NK-92 treated with Interleukin-12 subunit alpha and Interleukin-12 subunit beta, amount 100 ng/mL, for 24 hours (cell line): ENCODE data around the gene ADGRG6.

Experiments
- DNase-seq: peaks from one replicate; lab custom pipeline; 2025; lab: John Stamatoyannopoulos, UW

ADGRG6 gene

GRCh38 chr6:142291512-142291911, 10.3 kb upstream of the ADGRG6 start:
- no peak for DNase-seq

GRCh38 chr6:142292166-142292924, 9.5 kb upstream of the ADGRG6 start:
- DNase-seq, result no peak

- DNase-seq, result no peak
Observed at GRCh38 chr6:142293121-142293520, 8.7 kb upstream of the ADGRG6 start.

- no peak for DNase-seq
Observed at GRCh38 chr6:142294679-142295078, 7.1 kb upstream of the ADGRG6 start.

GRCh38 chr6:142296975-142297604, 4.7 kb upstream of the ADGRG6 start:
- no peak for DNase-seq

- DNase-seq, result no peak
Observed at GRCh38 chr6:142297605-142297995, 4.2 kb upstream of the ADGRG6 start.

GRCh38 chr6:142297996-142298753, 3.6 kb upstream of the ADGRG6 start:
- no peak for DNase-seq

GRCh38 chr6:142300302-142300701, 1.5 kb upstream of the ADGRG6 start:
- no peak for DNase-seq

- no peak for DNase-seq
Observed at GRCh38 chr6:142300758-142301650, 803 bp upstream of the ADGRG6 start.

GRCh38 chr6:142302421-142303175, 791 bp downstream of the ADGRG6 start:
- DNase-seq, result no peak

GRCh38 chr6:142303176-142303533, 1.3 kb downstream of the ADGRG6 start:
- DNase-seq, result no peak

GRCh38 chr6:142304241-142304640, 2.4 kb downstream of the ADGRG6 start:
- DNase-seq, result no peak

GRCh38 chr6:142306736-142307135, 4.9 kb downstream of the ADGRG6 start:
- DNase-seq, result no peak

- no peak for DNase-seq
Observed at GRCh38 chr6:142307963-142308748, 6.3 kb downstream of the ADGRG6 start.

GRCh38 chr6:142309426-142309825, 7.6 kb downstream of the ADGRG6 start:
- no peak for DNase-seq

GRCh38 chr6:142313284-142313683, 11.5 kb downstream of the ADGRG6 start:
- DNase-seq, result no peak

- DNase-seq, result no peak
Observed at GRCh38 chr6:142316791-142317368, 15.1 kb downstream of the ADGRG6 start.

- no peak for DNase-seq
Observed at GRCh38 chr6:142318714-142319113, 16.9 kb downstream of the ADGRG6 start.

GRCh38 chr6:142320366-142320765, 18.6 kb downstream of the ADGRG6 start:
- DNase-seq, result no peak

- no peak for DNase-seq
Observed at GRCh38 chr6:142321451-142321850, 19.6 kb downstream of the ADGRG6 start.
